ENCODE data around the gene SSU72. TPM values are rescaled to one million over a fixed set of nuclear protein-coding genes. Genes with fewer than 3 reads are reported as not detected.
A peak's percentile ranks its signal among the peaks of the same experiment; 100 is the strongest.

Gene SSU72
- polyA plus RNA-seq, 1 donor from 2014 or later: 56.2 TPM

GRCh38 chr1:1538989-1539309, 35.7 kb downstream of the SSU72 start:
- H3F3A ChIP-seq (ENCODE audit: insufficient read depth, low read length, poor library complexity, severe bottlenecking): no peaks in the 10 kb centered on the region
- H3K79me2 ChIP-seq (replicated peaks; ENCODE audit: insufficient read depth, low read length): no peaks in the 10 kb centered on the region
- no peaks in the 10 kb centered on the region for H3K9me2 ChIP-seq (ENCODE audit: insufficient read depth, low read length)
- no peak overlapping the region for H2AFZ ChIP-seq (ENCODE audit: low read depth, low read length)
- H3K27ac ChIP-seq (ENCODE audit: low read length): no peak overlapping the region
- peaks cover 5% of the 10 kb centered on the region for H3K36me3 ChIP-seq (ENCODE audit: insufficient read depth, low read length)
- H3K4me2 ChIP-seq (ENCODE audit: low read length): peak overlapping the region; percentile 78
- H4K20me1 ChIP-seq (ENCODE audit: insufficient read depth): no peaks in the 10 kb centered on the region
- H3K4me3 ChIP-seq (ENCODE audit: low read length): peak overlapping the region; percentile 87
- peak overlapping the region; percentile 77 for H3K9ac ChIP-seq (ENCODE audit: low read length)
- H3K27me3 ChIP-seq (ENCODE audit: insufficient read depth, low read depth, low read length): no peaks in the 10 kb centered on the region
- no peaks in the 10 kb centered on the region for H3K9me3 ChIP-seq (ENCODE audit: low read length)
- TF ChIP-seq RAD21 (conservative IDR thresholded peaks at IDR 0.05) (no peak), MXI1 (conservative IDR thresholded peaks at IDR 0.05; ENCODE audit: poor library complexity, severe bottlenecking) (no peak), CTCF (IDR thresholded peaks at IDR 0.05; ENCODE audit: poor library complexity, severe bottlenecking) (no peak), POLR2AphosphoS5 (IDR thresholded peaks at IDR 0.05) (no peak), REST (IDR thresholded peaks at IDR 0.05; ENCODE audit: borderline replicate concordance) (no peak), EP300 (conservative IDR thresholded peaks at IDR 0.05; ENCODE audit: poor library complexity, severe bottlenecking) (no peak), TAF1 (IDR thresholded peaks at IDR 0.05; ENCODE audit: low read depth) (no peak), SMC3 (conservative IDR thresholded peaks at IDR 0.05; ENCODE audit: poor library complexity) (no peak), EZH2 (IDR thresholded peaks at IDR 0.05; ENCODE audit: borderline replicate concordance, insufficient read depth, low read length, poor library complexity, severe bottlenecking) (no peak)

GRCh38 chr1:1538334-1538733, 36.3 kb downstream of the SSU72 start:
- peak overlapping the region; percentile 87 for H3K4me3 ChIP-seq (ENCODE audit: low read length)
- no peak overlapping the region for H3K27ac ChIP-seq (ENCODE audit: low read length)
- no peaks in the 10 kb centered on the region for H4K20me1 ChIP-seq (ENCODE audit: insufficient read depth)
- no peaks in the 10 kb centered on the region for H3K9me2 ChIP-seq (ENCODE audit: insufficient read depth, low read length)
- no peaks in the 10 kb centered on the region for H3K27me3 ChIP-seq (ENCODE audit: insufficient read depth, low read depth, low read length)
- no peak overlapping the region for H3K4me2 ChIP-seq (ENCODE audit: low read length)
- H2AFZ ChIP-seq (ENCODE audit: low read depth, low read length): no peak overlapping the region
- H3K9ac ChIP-seq (ENCODE audit: low read length): no peak overlapping the region
- no peaks in the 10 kb centered on the region for H3K79me2 ChIP-seq (replicated peaks; ENCODE audit: insufficient read depth, low read length)
- H3K9me3 ChIP-seq (ENCODE audit: low read length): no peaks in the 10 kb centered on the region
- no peak for TF ChIP-seq POLR2AphosphoS5 (IDR thresholded peaks at IDR 0.05)
- no peak for TF ChIP-seq EZH2 (IDR thresholded peaks at IDR 0.05; ENCODE audit: borderline replicate concordance, insufficient read depth, low read length, poor library complexity, severe bottlenecking)
- no peak for TF ChIP-seq REST (IDR thresholded peaks at IDR 0.05; ENCODE audit: borderline replicate concordance)
- no peak for TF ChIP-seq SMC3 (conservative IDR thresholded peaks at IDR 0.05; ENCODE audit: poor library complexity)
- no peak for TF ChIP-seq CTCF (IDR thresholded peaks at IDR 0.05; ENCODE audit: poor library complexity, severe bottlenecking)
- no peak for TF ChIP-seq EP300 (conservative IDR thresholded peaks at IDR 0.05; ENCODE audit: poor library complexity, severe bottlenecking)
- TF ChIP-seq MXI1 (conservative IDR thresholded peaks at IDR 0.05; ENCODE audit: poor library complexity, severe bottlenecking): no peak
- no peak for TF ChIP-seq RAD21 (conservative IDR thresholded peaks at IDR 0.05)
- TF ChIP-seq TAF1 (IDR thresholded peaks at IDR 0.05; ENCODE audit: low read depth): no peak
- H3F3A ChIP-seq (ENCODE audit: insufficient read depth, low read length, poor library complexity, severe bottlenecking): no peaks in the 10 kb centered on the region
- H3K36me3 ChIP-seq (ENCODE audit: insufficient read depth, low read length): peaks cover 5% of the 10 kb centered on the region

All from neural cell (in vitro differentiated cells).